ENCODE results near the gene SMYD3.

DNA sequence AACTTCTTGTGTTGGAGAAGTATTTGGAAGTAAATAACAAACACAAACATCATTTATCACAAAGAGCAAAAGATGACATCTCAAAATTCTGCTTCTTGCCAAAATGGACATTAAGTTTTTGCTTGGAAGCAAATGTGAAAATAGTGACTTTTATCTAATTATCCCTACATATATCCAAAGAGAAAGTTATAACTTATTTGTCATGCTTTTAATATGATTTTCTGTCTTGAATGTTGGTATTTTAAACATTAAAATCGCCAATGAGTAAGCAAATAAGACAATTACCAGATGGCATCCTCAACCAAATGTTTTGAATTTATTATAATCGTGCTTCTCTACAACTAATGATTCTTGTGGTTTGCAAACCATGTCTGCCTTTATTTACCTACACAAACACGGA, 758.0 kb downstream of the SMYD3 start:
- TF ChIP-seq, protein P1, sequence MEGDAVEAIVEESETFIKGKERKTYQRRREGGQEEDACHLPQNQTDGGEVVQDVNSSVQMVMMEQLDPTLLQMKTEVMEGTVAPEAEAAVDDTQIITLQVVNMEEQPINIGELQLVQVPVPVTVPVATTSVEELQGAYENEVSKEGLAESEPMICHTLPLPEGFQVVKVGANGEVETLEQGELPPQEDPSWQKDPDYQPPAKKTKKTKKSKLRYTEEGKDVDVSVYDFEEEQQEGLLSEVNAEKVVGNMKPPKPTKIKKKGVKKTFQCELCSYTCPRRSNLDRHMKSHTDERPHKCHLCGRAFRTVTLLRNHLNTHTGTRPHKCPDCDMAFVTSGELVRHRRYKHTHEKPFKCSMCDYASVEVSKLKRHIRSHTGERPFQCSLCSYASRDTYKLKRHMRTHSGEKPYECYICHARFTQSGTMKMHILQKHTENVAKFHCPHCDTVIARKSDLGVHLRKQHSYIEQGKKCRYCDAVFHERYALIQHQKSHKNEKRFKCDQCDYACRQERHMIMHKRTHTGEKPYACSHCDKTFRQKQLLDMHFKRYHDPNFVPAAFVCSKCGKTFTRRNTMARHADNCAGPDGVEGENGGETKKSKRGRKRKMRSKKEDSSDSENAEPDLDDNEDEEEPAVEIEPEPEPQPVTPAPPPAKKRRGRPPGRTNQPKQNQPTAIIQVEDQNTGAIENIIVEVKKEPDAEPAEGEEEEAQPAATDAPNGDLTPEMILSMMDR (IDR thresholded peaks at IDR 0.05): no peak
- TF ChIP-seq POLR2A (IDR thresholded peaks at IDR 0.05): no peak
